Astrocyte of the cerebellum (primary cell): ENCODE results near the gene ANO3.
"Not testable (repeated sequence)": the region's sequence is repeated elsewhere in the genome, so short reads cannot be mapped to it uniquely, and the experiment has no call there.

Experiments
- DNase-seq: peaks from one replicate; pipeline ENCODE4 v3.0.0-alpha.2; 2011; ENCODE audit warnings: low read depth
- H3K4me3 ChIP-seq: 2 replicates; pipeline ENCODE4 v1.5.1; 2011; ENCODE audit warnings: mild to moderate bottlenecking, low read depth, low read length, moderate library complexity
- CTCF ChIP-seq: IDR thresholded peaks from 2 replicates; pipeline ENCODE4 v1.5.1; 2012; ENCODE audit warnings: low read length, low read depth, moderate library complexity, mild to moderate bottlenecking; ENCODE audit errors: missing control alignments
- in situ Hi-C: cut with HindIII; loops from 2 replicates; pipeline ENCODE4 v1.10.0; 2017; ENCODE audit warnings: low sequenced_read_pairs

Gene ANO3

DNA sequence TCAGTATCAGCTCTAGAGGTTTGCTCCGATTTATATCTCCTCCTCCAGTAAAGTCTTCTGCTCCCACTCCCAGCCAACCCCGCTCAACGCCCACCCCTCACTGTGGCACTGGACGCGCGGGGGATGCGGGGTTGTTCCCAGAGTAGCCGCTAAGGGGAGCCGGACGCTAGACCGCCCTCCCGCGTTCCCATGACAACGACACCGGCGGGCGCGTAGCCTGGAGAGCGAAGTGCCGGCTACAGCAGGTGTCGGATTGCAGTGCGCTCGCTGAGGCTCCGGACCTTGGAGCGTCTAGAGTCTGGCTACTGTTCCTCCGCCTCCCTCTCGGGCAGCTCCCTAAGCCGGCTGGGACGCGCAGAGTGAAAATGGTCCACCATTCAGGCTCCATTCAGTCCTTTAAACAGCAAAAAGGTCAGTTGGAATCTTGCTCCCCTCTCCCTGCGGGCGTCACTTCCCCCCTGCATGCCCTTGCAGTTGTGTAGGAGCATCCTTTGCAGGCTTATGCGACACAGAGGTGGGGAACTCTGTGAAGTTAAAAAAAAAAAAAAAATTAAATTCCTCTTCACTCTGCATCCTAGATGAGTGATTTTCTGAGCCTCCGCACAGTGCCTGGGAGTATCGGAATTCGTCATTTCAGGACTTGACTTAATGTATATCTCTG is at the start of gene ANO3:
Gene ANO3, plus strand, starts transcription at position 220 of the 661 bp plus-strand sequence. Its CDS starts 146 bp downstream, at position 366.
- peak within 1 kb of the TSS; percentile 33 for H3K4me3 ChIP-seq
- DNase-seq = peak; percentile 84
- in situ Hi-C loops = no loop called here
- TF ChIP-seq CTCF = peak; percentile 80

DNA sequence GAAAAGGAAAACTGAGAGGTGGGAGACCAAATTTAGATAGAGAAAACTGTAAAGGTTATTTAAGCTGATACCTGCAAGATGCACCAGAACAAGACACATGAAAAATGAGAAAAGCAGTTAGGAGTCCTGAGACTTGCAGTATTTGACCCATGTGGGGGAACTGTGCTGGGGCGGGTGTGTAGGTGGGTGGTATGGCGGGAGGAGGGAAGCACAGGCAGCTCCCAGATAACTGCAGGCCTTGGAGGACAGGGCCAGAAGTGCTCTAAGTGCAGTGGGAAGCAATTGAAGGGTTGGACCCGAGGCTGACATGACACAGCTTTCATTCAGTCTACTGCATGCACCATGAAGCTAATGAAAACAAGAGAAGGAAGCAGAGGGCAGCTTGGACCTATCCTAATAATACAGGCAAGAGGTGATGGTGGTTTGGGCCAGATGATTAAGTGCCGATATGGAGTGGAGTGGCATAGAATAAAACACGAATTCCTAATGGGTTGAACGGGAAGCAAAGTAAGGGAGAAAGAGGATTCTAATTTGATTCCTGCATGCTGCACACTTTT is 48.0 kb upstream of the ANO3 start:
- no peak for DNase-seq
- no peak for TF ChIP-seq CTCF
- in situ Hi-C loops = no loop called here
- H3K4me3 ChIP-seq = no peak overlapping the region

DNA sequence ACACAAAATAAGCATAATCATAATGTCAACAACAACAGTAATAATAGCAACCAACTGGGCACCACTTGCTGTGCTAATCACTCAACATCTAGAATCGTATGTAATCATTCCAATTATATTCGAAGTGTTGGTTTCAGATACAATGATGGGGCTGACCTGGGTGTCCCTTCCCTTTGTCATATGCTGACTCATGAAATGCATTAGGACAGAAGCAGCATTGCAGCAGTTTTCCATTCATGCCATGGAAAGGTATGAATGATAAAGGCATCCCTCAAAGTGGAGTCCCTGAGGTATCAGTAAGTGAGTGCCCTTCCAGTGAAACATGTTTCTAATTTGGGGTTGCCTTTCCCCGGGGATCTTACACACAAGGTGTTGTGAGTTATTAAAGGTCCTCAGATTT is 46.3 kb upstream of the ANO3 start:
- H3K4me3 ChIP-seq = no peak overlapping the region
- in situ Hi-C loops = no loop called here
- no peak for TF ChIP-seq CTCF
- DNase-seq = no peak

DNA sequence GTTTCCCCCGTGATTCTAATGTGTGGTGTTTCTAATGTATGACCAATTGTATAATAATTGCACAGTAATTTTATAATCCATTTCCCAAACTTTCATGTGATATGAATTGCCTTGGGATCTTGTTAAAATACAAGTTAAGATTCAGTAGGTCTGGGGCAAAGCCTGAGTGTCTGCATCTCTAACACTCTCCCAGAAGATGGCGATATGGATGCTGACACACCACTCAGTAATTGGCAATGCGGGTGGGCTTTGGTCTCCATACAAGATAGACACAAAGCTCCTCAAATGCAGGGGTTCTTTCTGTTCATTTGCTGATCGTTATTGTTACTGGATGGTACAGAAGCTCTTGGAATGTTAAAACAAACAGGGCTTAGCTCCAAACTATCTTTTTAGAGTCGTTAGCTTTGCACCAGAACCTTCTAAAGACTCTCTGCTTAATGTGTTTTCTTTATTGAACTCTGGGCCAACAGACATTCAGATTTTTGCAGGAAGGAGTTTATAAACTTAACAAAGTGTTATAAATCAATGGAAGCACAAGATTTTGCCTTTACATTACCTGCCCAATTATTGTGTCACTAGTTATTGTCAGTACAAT is 45.4 kb upstream of the ANO3 start:
- TF ChIP-seq CTCF = peak; percentile 71
- H3K4me3 ChIP-seq = no peak overlapping the region
- peak; percentile 1 for DNase-seq
- in situ Hi-C loops = no loop called here

DNA sequence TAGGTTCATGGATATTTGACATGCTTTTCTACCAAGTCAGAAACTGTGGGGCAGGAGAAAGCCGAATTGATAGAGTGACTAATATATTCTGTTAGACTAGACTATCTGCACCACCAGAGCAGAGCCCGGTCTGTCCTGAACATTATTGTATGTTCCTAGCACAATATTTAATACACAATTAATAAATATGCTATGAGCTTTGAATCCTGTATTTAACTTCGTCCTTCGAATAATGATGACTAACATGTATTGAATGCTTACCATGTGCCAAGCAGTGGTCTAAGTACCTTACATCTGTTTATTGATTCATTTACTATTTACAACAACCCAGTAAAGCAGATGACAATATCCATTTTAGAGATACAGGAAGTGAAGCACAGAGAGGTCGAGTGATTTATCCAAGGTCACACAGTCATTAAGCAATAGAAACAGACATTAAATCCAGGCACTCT is 44.8 kb upstream of the ANO3 start:
- H3K4me3 ChIP-seq = no peak overlapping the region
- TF ChIP-seq CTCF = no peak
- DNase-seq = no peak
- in situ Hi-C loops = no loop called here

GRCh38 chr11:26297189-26297975 is 34.5 kb upstream of the ANO3 start:
- in situ Hi-C loops = no loop called here
- TF ChIP-seq CTCF = peak; percentile 69
- peak; percentile 66 for DNase-seq

DNA sequence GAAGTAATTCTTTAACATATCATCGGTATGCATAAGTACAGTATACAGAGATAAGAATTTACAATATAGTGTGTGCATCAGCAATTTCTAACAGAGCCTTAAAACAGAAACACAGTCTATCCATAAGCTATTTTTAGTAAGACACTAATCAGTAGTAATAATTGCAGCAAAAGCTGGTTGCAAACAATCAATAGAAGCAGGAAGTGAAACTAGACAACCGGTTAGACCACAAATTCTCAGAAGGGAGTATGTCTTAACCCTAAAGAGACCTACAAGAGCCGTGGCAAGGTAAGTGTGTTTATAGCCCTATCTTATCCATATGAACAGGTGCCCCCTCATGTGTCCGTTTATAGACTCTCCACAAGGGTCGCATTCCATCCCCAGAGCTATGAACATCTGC is 15.6 kb upstream of the ANO3 start:
- H3K4me3 ChIP-seq, in situ Hi-C loops, DNase-seq: not testable (repeated sequence)

More at GRCh38 chr11:26297189-26297975, 34.5 kb upstream of the ANO3 start:
- no peak overlapping the region for H3K4me3 ChIP-seq
